ENCODE results near the gene C2orf42.

DNA sequence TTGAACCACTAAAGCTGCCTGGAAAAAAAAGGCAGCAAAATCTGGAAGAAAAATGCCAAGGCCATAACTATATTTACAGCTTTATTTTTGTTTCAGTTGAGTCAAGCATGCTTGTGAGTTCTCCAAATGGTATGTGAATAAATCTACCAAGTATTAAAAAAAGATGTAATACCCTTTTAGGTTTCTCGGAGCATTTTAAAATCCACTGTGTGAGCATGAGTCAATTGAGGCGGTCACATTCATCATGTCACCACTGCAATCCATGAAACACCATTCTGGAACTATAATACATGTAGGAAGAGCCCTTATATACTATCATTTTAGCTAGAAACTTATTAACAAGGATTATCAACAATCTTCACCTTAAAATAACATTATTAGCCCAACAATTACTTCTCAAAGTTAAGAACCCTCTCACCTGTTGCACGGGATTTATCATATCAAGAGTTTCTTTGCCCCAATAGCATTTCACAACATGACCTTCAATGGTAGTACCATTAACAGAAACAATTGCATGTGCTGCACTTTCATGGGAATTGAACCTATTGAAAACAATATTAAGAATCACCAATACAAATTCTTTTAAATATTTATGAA lies 24.2 kb upstream of the C2orf42 start:
- TF ChIP-seq, protein P1, sequence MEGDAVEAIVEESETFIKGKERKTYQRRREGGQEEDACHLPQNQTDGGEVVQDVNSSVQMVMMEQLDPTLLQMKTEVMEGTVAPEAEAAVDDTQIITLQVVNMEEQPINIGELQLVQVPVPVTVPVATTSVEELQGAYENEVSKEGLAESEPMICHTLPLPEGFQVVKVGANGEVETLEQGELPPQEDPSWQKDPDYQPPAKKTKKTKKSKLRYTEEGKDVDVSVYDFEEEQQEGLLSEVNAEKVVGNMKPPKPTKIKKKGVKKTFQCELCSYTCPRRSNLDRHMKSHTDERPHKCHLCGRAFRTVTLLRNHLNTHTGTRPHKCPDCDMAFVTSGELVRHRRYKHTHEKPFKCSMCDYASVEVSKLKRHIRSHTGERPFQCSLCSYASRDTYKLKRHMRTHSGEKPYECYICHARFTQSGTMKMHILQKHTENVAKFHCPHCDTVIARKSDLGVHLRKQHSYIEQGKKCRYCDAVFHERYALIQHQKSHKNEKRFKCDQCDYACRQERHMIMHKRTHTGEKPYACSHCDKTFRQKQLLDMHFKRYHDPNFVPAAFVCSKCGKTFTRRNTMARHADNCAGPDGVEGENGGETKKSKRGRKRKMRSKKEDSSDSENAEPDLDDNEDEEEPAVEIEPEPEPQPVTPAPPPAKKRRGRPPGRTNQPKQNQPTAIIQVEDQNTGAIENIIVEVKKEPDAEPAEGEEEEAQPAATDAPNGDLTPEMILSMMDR (IDR thresholded peaks at IDR 0.05): no peak
- TF ChIP-seq POLR2A (IDR thresholded peaks at IDR 0.05): no peak
